ENCODE results near the gene DENND1C. TPM values are rescaled to one million over a fixed set of nuclear protein-coding genes. Genes with fewer than 3 reads are reported as not detected.
A peak's percentile ranks its signal among the peaks of the same experiment; 100 is the strongest.

DENND1C gene
- total and polyA plus RNA-seq, 8 donors, result 6.7 to 22.1 (median 18.8) TPM

- intact Hi-C loops (cut with DNase I), result loop anchor here in 1 of 2 donors (10.0 kb wide), 1 partner anchor 116 kb away; no protein-coding TSS in a partner anchor
- H3K9me3 ChIP-seq, result no peaks in the 10 kb centered on the region
- no peak for ATAC-seq
Measured at GRCh38 chr19:6519289-6519688, 37.7 kb upstream of the DENND1C start.

GRCh38 chr19:6518145-6518911 lies 36.7 kb upstream of the DENND1C start:
- H3K27me3 ChIP-seq, result no peaks in the 10 kb centered on the region
- H3K27ac ChIP-seq, result no peak overlapping the region
- peaks cover 0 to 22% of the 10 kb centered on the region in 2 donors for H3K4me1 ChIP-seq
- no peak overlapping the region for H3K4me3 ChIP-seq
- TF ChIP-seq, protein P1, sequence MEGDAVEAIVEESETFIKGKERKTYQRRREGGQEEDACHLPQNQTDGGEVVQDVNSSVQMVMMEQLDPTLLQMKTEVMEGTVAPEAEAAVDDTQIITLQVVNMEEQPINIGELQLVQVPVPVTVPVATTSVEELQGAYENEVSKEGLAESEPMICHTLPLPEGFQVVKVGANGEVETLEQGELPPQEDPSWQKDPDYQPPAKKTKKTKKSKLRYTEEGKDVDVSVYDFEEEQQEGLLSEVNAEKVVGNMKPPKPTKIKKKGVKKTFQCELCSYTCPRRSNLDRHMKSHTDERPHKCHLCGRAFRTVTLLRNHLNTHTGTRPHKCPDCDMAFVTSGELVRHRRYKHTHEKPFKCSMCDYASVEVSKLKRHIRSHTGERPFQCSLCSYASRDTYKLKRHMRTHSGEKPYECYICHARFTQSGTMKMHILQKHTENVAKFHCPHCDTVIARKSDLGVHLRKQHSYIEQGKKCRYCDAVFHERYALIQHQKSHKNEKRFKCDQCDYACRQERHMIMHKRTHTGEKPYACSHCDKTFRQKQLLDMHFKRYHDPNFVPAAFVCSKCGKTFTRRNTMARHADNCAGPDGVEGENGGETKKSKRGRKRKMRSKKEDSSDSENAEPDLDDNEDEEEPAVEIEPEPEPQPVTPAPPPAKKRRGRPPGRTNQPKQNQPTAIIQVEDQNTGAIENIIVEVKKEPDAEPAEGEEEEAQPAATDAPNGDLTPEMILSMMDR (IDR thresholded peaks at IDR 0.05), result no peak
- ATAC-seq (no peak), DNase-seq (no peak)
- no peaks in the 10 kb centered on the region for H3K9me3 ChIP-seq
- intact Hi-C loops (cut with DNase I), result loop anchor here in 1 of 2 donors (10.0 kb wide), 1 partner anchor 116 kb away; no protein-coding TSS in a partner anchor
- no peaks in the 10 kb centered on the region for H3K36me3 ChIP-seq

More at GRCh38 chr19:6519289-6519688, 37.7 kb upstream of the DENND1C start:
- no peaks in the 10 kb centered on the region for H3K36me3 ChIP-seq
- no peaks in the 10 kb centered on the region for H3K27me3 ChIP-seq
- TF ChIP-seq, protein P1 (IDR thresholded peaks at IDR 0.05), result no peak
- peaks cover 0 to 22% of the 10 kb centered on the region in 2 donors for H3K4me1 ChIP-seq
- H3K27ac ChIP-seq, result no peak overlapping the region
- no peak overlapping the region for H3K4me3 ChIP-seq
- DNase-seq, result no peak

- intact Hi-C loops (cut with DNase I), result loop anchor here in 1 of 2 donors (10.0 kb wide), 1 partner anchor 118 kb away; no protein-coding TSS in a partner anchor
Measured at GRCh38 chr19:6516659-6517291, 35.2 kb upstream of the DENND1C start.

DNA sequence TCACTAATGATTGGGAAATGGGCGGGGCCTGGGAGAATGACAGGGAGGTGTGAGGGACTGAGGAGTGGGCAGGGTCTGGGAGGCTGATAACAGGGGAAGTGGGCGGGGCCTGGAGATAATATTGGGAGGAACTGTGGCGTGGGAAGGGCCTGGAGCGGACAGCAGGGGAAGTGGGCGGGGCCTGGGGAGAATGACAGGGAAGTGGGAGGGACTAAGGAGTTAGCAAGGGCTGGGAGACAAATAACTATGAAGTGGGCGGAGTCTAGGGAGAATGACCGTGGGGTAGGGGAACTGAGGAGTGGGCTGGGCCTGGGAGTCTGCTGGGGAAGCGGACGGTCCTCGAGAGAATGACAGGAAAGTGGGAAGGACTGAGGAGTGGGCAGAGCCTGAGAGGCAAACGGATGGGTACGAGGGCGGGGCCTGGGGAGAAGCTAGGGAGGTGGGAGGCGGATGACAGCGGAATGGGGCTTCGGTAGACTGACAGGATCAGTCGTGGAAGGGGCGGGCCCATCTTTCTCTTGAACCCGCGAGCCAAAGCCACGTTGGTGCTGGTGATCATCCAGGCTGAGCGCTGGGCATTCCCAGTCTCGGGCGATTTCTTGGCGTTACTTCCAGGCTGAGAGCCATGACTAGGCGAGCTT lies 34.6 kb upstream of the DENND1C start:
- peak; percentile 92 for ATAC-seq
- H3K4me3 ChIP-seq, result peak overlapping the region; percentile 65 to 74
- peaks cover 0 to 22% of the 10 kb centered on the region in 2 donors for H3K4me1 ChIP-seq
- TF ChIP-seq, protein P1 (IDR thresholded peaks at IDR 0.05), result no peak
- no peaks in the 10 kb centered on the region for H3K9me3 ChIP-seq
- peak overlapping the region; percentile 80 for H3K27ac ChIP-seq
- H3K27me3 ChIP-seq, result no peaks in the 10 kb centered on the region
- H3K36me3 ChIP-seq, result no peaks in the 10 kb centered on the region
- intact Hi-C loops (cut with DNase I), result loop anchor here in 1 of 2 donors (10.0 kb wide), 1 partner anchor 119 kb away; no protein-coding TSS in a partner anchor
- peak; percentile 75 to 98 (median 94) for DNase-seq

More at GRCh38 chr19:6516659-6517291, 35.2 kb upstream of the DENND1C start:
- Histone ChIP-seq H3K9me3 (no peaks in the 10 kb centered on the region), H3K4me1 (peaks cover 0 to 22% of the 10 kb centered on the region in 2 donors), H3K27ac (peak overlapping the region; percentile 80), H3K36me3 (no peaks in the 10 kb centered on the region), H3K4me3 (peak overlapping the region; percentile 65 to 74), H3K27me3 (no peaks in the 10 kb centered on the region)
- ATAC-seq (peak; percentile 89), DNase-seq (peak; percentile 84 to 100 (median 92))
- TF ChIP-seq, protein P1 (IDR thresholded peaks at IDR 0.05), result peak; percentile 96 to 98

Data from left lung (tissue), 10 donors.